ENCODE results near the gene BNIP1.

DNA sequence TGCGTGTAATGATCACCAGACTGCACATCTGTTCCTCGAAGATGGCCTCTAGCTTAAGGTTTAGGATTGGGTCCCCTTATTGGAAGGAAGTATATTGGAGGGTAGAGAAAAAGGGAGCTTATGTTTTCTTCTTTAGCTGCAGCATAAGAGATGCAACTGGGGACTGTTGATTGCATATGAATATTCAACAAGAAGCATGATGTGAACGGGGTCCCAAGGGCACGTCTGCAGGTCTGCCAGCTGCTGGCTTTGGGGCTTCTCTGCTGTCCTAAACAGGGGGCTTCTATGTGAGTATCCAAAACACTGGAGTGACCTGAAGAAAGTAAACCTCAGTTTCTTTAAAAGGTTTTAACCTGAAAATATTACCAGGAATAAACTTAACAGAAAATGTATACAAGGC, 3.6 kb upstream of the BNIP1 start:
- TF ChIP-seq CTCF (IDR thresholded peaks at IDR 0.05) (no peak), POLR2A (IDR thresholded peaks at IDR 0.05) (no peak)

Measured in ovary (tissue), 3 donors.